ENCODE measurements around the gene APBB2.
"Not testable (repeated sequence)": the region's sequence is repeated elsewhere in the genome, so short reads cannot be mapped to it uniquely, and the experiment has no call there.

The APBB2 gene

DNA sequence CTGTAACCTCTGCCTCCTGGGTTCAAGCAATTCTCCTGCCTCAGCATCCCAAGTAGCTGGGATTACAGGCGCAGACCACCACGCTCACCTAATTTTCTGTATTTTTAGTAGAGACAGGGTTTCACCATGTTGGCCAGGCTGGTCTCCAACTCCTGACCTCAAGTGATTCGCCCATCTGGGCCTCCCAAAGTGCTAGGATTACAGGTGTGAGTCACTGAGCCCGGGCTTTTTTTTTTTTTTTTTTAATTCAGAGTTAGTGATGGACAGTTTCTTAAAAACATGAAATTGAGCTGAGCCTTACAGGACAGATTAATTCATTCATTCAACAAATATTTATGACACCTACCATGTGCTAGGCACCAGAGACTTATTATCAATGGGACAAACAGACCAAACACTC, 313.8 kb downstream of the APBB2 start:
- not testable (repeated sequence) for DNase-seq (ENCODE audit: low spot score)

DNA sequence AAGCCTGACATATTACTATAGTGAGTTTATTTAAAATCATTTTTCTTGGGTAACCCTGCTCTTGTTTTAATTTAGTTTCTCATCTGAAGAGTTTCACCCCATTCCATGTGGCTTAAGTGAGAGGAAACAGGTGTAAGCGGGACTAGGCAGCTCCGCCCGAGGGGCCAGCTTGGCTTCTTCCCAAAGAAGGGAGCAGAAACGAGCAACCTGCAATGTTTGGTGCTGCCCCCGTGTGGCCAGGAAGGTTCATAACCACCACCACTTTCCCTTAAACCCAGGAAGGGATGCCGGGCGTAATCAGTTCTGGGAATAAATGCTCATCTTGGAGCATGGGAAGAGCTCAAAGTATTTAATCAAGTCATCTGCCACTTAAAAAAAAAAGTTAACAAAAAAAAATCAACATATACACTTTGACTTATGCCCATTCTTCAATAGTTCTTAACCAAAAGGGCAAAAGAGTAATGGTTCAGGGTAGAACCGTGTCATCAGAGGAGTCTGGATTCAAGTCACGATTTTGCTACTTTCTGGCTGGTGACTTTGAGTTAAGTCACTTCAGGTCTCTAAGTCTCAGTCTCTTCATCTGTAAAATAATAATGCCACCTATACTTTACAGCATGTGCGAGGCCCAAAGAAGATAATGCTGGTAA, 316.7 kb downstream of the APBB2 start:
- DNase-seq (ENCODE audit: low spot score) = peak; percentile 45

DNA sequence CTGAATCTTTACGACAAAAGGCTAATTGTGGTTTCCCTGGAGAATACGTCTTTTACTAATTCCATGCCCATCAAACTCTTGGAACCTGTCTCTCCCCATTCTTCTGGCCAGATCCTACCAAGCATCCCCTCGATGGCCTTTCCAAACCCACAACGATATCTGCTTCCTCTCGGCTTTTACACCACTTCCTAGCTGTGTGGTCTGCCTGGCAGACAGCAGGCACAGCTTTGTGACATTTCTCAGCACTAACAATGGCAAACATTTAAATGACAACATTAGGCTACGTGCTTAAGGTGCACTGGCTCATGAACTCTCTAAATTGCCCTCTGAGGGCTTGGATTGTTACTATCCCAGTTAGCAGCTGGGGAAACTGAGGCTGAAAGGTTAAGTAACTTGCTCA, 323.6 kb downstream of the APBB2 start:
- no peak for DNase-seq (ENCODE audit: low spot score)

DNA sequence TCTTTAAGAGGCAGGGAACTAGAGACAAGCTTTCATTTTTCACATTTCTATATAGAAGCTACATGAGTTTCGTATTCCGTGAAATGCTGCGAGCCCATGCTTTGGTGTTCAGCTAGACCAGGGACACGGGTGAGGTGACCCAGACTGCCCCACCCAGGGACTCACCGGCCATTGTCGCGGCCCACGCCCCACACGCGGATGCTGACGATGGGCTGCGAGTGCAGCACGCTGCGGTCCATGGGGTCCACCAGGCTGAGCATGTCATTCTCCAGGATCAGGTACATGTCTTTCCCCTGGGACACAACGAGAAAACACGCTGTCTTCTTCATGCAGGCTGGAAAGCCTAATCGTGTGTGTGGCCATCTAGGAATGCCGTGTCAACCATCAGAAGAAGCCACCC, 324.1 kb downstream of the APBB2 start:
- DNase-seq (ENCODE audit: low spot score) = no peak

DNA sequence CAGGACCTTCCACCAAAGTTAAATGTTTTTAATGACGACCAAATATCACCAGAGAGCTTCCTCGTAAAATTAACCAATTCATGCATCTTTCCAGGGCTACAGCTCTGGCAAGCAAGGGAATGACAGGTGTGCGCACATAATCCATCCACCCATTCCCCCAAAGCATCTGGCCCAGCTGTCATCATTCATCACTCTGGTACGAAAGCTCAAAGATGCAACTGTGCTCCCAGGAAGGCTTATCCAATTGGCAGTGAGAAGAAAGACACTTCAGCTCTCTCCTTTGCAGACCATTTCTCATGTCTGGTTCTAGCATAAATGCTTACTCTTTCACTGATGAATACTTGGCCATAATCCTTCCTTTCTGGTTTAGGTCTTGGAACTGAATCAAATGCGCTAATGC, 325.4 kb downstream of the APBB2 start:
- DNase-seq (ENCODE audit: low spot score) = no peak

DNA sequence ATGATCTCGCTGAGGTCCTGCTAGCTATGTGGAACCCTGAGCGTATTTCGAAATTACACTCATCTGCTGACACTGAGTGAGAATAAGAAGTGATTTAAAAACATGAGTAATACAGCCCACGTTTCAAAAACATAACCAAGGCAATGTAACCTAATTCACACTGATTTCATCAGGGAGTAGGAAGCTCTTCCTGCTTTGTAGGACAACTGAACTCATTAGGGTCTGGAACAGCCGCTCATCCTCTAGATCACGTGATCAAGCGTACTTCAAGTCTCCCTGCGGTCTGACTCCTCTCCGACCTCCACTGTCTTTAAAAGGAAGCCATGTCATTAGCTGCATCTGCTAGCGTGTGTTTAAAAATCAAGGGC, 326.6 kb downstream of the APBB2 start:
- DNase-seq (ENCODE audit: low spot score) = no peak

DNA sequence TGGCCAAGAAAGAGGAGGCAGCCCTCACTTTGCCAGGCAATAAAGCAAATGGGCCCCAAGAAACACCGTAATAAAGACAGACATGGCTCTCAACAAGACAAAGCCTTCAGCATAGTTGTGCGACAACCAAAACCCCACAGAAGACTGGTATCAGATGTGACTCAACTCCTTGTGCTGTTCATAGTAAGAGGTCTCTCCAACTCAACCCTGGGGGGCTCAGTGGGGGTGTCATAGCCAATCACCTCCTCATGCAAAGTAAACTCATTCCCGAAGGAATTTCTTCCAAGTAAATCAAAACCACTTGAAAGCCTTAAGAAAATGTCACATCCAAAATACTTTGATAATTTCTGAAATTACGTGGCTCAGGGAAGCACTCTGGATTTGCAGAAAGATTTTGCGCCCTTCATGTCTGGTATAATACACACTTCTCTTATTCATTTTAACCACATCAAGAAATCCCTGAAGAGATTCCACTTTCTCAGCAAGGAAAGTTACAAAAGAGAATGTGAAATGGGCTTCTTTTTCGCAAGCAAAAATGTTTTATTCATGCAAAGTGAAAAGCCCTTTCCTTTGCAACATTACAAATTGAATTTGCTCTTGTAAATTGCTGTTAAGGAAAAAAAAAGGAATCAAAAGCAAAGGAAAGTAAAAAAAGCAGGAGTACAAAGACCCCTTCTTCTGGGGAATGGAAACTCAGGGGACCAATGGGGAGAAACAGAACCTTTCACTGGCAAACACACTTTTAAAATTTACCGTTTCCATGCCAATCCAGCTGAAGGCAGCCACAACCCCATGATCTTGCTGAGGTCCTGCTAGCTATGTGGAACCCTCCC, 327.2 kb downstream of the APBB2 start:
- no peak for DNase-seq (ENCODE audit: low spot score)

DNA sequence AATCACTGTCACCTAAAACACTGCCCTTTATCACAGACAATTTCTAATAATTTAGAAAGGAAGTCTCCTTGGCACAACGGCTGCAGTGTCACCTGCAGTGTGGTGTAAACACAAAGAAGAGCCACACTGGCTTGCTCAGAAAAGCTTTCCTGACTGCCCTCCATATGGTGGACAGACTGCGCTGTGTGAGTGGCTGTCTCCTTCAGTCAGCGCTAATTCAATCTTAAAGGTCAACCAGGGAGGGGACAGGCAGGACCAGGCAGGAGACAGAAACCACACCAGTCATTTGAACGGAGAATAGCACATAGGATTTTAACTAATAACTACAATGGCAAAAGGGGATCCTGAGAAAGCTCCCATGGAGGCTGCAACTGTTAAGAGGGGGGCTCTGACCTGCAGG, 332.5 kb downstream of the APBB2 start:
- no peak for DNase-seq (ENCODE audit: low spot score)

DNA sequence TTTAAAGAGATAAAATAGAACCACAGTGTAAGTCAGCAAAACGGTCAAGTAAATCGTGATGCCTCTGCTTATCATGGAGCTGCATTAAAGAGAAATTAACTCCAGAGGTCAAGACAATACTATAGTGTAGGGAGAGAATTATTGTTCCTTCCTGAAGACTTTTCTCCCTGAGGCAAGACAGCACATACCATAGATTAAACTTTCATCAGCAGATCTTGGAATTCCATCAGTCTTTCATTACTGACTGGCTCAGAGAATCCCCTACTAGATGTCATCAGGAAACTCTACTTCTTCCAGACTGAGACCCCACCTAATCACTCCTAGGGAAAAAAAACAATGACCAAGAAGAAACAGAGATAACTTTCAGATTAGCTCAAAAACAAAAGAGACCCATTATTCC, 333.2 kb downstream of the APBB2 start:
- no peak for DNase-seq (ENCODE audit: low spot score)

DNA sequence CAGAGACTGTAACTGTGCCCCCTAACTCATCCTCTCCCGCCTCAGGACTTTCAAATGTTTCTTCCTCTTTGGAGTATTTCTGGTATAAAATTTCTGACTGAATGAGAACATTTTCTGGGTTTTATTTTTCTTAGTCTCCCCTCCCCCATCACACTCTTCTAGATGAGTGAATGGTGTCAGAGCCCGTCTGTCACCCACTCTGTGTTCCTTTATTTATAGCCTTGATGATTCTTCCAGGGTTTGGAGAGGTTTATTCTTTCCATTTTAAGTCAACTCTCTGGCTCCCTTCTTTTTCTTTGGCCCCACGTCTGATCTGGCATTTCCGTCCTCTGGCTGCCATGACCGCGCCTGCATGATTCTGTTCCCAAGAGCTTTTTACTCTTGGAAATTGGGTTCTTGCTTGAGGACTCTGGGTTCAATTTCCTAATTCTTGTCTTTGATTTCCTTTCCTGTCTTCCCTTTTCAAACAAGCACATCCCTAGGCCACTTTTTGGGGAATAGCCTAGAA, 335.7 kb downstream of the APBB2 start:
- no peak for DNase-seq (ENCODE audit: low spot score)

DNA sequence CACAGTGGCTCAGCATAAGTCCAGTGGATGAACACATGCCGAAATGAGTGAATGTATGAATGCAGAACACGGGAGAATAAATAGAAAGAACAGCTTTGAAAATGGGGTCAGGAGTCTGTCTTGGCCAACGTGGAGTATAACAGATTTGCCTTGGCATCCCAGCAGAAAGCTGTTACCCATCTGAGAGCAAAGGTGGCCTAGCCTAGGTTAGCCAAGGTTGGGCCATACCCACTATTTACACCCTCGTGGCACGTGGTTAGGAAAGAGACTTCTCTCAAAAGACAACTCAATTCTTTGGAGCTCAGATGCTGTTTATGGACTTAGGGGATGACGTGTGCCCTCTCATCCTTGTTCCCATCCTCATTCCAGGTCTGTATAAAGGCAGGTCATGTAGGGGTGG, 337.3 kb downstream of the APBB2 start:
- DNase-seq (ENCODE audit: low spot score) = no peak

DNA sequence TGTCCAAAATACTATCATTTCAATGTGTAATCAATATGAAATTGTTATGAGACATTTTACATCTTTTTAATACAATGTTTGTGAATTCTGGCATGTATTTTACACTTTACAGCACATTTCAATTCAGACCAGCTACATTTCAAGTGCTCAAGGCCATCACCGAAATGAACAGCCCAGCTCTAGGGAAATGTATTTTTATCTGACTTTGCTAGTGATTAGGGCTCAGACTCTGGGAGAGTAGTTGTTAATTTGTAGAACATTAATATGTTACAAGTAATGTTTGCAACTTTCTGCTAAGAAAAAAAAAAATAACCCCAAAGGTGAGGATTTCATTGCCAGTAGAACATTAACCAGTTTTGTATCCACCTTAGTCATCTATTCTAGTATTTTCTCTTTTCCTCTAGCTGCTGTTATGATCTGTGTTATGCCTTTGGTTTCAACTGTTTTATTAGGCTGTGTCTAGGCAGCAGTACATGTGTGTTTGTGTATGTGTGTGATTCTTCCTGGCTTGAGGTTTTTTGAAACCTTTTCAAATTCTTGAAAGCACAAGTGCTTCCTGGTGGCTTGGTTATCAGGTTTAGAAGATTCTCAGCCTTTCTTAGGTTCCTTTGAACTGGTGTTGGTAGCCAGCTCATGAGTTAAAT, 338.7 kb downstream of the APBB2 start:
- no peak for DNase-seq (ENCODE audit: low spot score)

DNA sequence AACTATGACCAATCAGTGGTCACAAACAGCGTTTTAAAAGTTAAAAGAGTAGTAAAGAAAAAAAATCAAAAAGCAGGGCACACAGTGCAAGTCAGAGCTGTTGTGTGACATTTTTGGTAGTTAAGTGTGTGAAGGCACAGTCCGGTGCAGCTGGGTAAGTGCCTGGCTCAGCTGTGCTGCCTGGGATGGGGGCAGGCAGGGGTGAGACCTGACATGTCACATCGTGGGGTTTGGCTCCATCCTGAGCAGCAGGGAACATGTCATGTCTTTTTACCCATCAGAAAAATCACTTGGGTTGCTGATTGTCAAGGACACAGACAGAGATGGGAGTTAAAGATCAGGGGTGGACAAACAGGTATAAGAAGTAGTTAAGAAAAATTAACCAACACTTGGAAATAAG, 339.4 kb downstream of the APBB2 start:
- DNase-seq (ENCODE audit: low spot score) = no peak

DNA sequence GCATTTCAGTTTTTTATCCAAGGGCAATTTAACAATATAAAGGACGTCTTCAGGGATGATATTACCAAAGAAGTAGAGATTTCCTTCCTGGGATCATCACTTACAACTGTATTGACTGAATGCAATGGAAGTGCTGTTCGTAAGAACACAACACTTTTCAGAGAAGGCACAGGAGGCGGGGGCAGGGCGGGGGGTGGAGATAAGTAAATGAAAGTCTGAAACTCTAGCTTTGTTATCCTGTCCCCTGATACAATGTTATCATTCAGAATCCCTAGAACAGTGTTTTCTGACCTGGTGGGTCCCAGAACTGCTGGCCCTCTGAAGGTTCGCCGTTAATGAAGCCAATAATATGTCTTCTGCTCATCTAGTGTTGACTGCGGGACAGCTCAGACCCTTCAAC, 340.0 kb downstream of the APBB2 start:
- DNase-seq (ENCODE audit: low spot score) = no peak

DNA sequence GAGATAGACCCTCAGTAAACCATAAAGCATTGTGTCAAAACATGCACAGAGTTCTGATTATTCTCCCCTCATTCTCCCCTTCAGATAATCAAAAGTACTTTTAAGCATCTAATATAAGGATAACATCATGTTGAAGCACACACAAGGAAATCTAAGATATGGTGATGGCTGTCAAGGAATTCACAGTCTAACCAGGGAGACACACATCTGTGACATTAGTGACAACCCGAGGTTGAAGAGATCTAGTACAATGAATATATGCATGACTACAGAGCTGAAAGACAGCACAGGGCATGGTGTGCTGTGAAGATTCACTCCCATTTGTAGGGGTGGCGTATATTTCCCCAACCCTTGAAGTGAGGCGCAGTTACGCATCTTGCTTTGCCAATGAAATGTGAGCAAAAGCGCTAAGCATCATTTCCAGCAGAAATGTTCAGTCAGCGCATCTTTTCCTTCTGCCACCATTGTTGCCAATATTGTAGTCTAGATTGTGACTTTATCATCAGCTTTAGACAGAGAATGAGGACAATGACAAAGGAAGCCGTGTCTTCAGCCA, 342.6 kb downstream of the APBB2 start:
- DNase-seq (ENCODE audit: low spot score) = no peak

DNA sequence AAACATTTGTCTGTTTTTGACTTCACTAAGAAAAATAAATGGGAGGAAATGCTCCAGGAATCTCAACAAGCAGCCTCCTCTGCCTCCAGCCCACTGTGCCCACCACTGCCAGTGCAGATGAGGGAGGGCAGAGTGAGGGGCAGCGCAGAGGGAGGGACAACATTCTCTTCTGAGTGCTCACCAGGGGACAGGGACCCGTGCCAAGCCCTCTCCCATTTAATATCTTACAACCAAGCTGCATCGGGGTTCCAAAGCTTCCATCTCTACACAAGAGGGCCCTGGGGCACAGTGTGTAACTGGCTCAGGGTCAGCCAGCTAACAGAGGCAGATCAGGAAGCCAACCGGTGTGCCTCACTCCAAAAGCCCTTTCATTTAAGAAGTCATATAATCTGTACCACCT, 344.2 kb downstream of the APBB2 start:
- no peak for DNase-seq (ENCODE audit: low spot score)

DNA sequence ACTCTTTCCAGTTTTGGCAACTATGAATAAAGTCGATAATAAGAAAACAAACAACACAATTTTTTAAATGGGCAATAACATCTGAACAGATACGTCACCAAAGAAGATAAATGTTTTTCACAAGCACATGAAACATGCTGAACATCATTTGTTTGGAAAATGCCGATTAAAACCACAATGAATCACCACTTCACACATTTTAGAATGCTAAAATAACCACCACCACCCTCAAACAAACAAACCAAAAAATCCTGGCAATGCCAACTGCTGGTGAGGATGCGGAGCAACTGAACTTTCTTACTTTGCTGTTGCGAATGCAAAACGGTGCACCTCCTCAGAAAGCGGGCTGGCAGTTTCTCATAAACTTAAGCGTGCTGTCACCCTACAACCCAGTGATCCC, 348.6 kb downstream of the APBB2 start:
- no peak for DNase-seq (ENCODE audit: low spot score)

DNA sequence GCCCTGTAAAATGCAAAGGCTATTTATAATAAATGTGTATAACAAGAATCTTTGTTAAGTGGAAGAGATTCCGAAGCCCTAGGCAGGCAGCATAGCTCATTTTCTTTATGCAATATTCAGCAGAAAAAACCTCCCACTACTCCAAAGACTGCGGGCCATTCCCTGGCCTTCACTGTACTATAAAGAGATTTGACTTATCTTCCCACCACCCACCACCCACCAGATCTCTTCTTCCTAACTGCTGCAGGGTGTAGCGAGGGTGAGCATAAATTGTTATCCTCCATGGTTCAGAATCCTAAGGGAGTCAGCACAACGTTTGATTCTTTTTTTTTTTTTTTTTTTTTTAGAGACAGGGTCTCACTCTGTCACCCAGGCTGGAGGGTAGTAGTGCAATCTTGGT, 349.8 kb downstream of the APBB2 start:
- no peak for DNase-seq (ENCODE audit: low spot score)

DNA sequence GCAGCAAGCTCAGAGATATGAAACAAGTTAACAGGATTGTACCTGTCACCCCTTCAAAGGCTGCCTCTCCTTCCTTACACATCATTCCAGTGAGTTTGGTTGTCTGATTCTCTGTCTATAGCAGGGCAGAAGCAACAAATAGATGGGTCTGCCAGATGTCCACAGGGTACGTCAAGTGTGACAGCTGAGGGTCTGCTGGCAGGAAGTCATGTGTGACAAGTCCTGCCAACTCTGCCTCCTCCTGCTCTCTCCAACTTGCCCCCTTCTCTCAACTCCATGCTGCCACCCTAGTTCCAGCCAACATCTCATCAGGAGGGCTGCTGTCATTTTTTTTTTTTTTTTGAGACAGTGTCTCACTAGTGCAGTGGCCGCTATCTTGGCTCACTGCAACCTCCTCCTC, 355.4 kb downstream of the APBB2 start:
- no peak for DNase-seq (ENCODE audit: low spot score)

DNA sequence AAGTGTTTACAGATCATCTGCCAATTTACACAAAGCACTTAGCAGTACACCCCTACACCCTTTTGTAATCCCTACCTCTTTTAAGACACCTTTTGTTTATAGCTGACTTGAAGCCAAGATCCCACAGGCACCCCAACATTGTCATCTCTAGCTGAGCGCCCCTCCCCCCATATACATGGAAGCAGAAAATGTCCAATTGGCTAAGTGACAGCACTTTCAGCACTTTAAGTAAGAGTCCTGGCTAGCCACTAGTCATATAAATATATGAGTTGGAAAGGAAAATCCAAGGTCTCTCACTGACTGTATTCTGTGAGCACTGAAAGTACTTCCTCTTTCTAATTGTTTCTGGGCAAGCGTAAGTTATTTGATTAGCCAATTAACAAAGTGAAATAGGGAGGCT, 356.4 kb downstream of the APBB2 start:
- DNase-seq (ENCODE audit: low spot score) = no peak

DNA sequence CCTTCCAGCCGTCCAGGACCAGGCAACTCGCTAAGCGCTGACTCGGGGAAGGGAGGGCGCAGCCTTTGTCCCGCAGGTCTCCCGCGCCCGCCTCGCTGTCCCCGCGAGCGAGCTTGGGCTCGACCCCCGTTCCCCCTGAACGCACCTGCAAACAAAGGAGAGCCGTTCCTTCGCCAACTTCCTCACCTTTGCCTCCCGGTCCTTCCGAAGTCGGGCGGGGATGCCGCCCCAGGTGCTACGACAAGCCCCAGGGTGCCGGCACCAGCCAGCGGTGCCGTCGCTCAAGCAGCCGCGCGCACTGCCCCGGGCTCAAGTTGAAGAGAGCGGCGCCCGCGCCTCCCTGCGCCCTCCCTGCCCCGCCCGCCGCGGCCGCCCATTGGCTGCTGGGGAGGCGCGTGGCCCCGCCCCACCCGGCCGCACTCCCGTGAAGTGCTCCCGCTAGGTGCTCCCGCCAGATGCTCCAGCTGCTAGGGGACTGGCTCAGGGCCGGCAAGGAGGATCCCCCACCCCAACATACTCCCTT, 357.4 kb downstream of the APBB2 start:
- peak; percentile 6 for DNase-seq (ENCODE audit: low spot score)

DNA sequence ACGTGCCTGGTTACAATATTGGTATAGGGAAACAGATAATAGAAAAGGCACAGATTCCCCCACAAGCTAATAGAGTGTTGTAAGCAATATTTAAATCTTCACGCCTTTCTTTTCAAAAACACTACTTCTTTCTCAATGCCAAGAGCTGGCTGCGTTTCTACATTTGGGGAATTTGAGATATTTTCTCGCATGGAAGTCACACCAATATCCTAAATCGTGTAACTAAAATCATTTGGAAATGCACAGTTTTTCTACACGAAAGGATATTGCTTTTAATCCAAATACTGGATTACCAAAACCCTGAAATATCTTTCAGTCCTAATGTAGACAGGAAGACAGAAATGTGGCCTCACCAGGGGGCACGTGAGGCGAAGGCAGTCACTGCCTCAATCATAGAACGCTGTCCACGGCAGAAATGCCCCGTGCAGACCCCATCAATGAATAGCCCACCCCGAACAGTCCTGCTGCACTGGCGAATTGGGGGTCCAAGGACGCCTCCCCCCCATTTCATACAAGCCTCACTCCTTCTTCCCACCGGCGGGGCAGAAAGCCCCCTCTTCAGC, 358.0 kb downstream of the APBB2 start:
- DNase-seq (ENCODE audit: low spot score) = no peak

Data from CD4-positive, alpha-beta T cell treated with Interleukin-6 at 100 ng/mL for 8 hours (primary cell).